ENCODE measurements around the gene DELE1. TPM values are rescaled to one million over a fixed set of nuclear protein-coding genes. Genes with fewer than 3 reads are reported as not detected.

The DELE1 gene
- total and polyA plus RNA-seq, 4 donors = 46.3 to 141 (median 69.2) TPM

DNA sequence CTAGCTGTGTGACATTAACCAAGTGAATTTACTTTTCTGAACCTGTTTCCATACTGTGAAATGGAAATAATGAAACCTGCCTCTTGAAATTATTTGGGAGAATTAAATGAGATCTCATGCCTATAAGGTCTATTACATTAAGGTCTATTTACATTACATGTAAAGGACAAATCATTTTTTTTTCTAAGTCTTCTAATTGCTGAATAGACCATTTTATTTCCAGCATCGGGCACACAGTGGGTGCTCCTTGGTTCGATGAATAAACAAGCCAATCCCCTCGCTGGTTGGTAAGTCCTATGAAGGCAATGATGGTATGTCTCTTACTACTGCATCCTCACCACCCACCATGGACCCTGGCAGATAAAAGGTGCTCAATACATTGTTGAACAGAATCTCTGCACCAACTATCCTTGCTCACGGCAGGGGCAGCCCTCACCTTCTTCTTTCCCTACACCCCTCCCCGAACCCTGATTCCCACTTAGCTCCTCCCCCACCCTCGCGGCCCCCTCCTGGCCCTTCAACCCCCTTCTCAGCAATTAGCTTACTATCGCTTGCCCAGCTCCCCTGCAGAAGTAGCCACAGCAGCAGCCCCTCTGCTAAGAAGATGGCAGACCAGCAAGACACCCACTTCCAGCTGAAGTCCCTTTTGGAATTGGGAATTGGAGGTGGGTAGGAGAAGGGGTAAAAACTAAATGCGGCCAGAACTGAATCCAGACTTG is 48.5 kb upstream of the DELE1 start:
- Histone ChIP-seq H3K9ac (ENCODE audit: insufficient read depth in 1 of 2, low read length in 2 of 2) (no peak overlapping the region), H3K4me3 (peak overlapping the region; percentile 86), H3K27me3 (ENCODE audit: control insufficient read depth in 3 of 3, insufficient read depth in 3 of 3, low read length in 2 of 3) (peaks cover 0 to 54% (median 40%) of the 10 kb centered on the region in 3 donors), H3K9me3 (ENCODE audit: control insufficient read depth in 4 of 4, insufficient read depth in 3 of 4, low read length in 3 of 4) (no peaks in the 10 kb centered on the region), H3K36me3 (ENCODE audit: control insufficient read depth in 4 of 4, insufficient read depth in 4 of 4, low read length in 4 of 4) (no peaks in the 10 kb centered on the region), H3K4me1 (ENCODE audit: control insufficient read depth in 5 of 5, insufficient read depth in 5 of 5, low read length in 5 of 5) (peaks cover 0 to 23% (median 13%) of the 10 kb centered on the region in 5 donors), H3K27ac (ENCODE audit: low read depth in 1 of 2, low read length in 1 of 2) (peak overlapping the region; percentile 74 to 82)
- no peak for ATAC-seq (ENCODE audit: insufficient read depth, low FRiP score)
- 19 to 20% methylated on average over 9 of the region's 9 CpGs for WGBS, 2 donors
- DNase-seq = no peak
- TF ChIP-seq, protein P1, sequence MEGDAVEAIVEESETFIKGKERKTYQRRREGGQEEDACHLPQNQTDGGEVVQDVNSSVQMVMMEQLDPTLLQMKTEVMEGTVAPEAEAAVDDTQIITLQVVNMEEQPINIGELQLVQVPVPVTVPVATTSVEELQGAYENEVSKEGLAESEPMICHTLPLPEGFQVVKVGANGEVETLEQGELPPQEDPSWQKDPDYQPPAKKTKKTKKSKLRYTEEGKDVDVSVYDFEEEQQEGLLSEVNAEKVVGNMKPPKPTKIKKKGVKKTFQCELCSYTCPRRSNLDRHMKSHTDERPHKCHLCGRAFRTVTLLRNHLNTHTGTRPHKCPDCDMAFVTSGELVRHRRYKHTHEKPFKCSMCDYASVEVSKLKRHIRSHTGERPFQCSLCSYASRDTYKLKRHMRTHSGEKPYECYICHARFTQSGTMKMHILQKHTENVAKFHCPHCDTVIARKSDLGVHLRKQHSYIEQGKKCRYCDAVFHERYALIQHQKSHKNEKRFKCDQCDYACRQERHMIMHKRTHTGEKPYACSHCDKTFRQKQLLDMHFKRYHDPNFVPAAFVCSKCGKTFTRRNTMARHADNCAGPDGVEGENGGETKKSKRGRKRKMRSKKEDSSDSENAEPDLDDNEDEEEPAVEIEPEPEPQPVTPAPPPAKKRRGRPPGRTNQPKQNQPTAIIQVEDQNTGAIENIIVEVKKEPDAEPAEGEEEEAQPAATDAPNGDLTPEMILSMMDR (IDR thresholded peaks at IDR 0.05; ENCODE audit: control extremely low read depth, extremely low read depth) = no peak

DNA sequence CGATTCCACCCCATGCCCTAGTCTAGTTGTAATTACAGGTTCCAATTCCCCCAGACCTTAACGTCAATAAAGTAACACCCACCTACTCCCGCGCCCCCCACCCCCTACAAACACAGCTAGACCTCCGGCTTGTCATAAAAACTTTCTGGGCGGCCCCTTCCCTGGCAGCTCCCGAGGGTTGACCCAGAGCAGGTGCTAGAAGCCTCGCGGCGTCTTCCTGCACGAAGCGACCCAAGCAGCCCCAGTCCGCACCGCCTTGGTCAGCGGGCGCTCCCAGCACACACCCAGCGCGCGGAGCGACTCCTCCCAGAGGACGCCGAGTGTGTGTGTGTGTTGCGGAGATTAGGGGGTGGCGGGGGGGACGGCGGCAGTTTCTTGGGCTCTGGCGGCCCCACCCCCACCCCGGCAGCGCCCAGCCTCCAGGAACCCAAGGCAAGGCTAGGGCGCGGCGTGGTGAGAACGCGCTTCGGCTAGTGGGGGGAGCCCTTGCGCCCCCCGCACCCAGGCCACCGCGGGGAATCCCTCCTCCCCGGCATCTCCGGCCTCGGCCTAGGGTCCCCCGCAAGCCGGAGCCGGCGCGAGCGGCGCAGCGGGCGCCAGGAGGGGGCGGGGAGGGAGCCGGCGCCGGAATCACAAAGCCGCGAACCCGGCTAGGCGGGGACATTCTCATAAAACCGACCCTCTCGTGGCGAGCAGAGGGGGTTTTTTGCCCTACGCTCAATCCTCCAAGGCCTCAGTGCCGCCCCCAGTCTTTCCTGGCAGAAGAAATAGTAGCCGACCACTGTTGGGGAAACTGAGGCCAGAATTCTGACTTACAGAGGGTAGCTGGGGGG is 47.7 kb upstream of the DELE1 start:
- DNase-seq (peak; percentile 39 to 56 (median 53)), ATAC-seq (ENCODE audit: insufficient read depth, low FRiP score) (peak; percentile 10)
- Histone ChIP-seq H3K36me3 (ENCODE audit: control insufficient read depth in 4 of 4, insufficient read depth in 4 of 4, low read length in 4 of 4) (no peaks in the 10 kb centered on the region), H3K27me3 (ENCODE audit: control insufficient read depth in 3 of 3, insufficient read depth in 3 of 3, low read length in 2 of 3) (peaks cover 0 to 59% (median 44%) of the 10 kb centered on the region in 3 donors), H3K9ac (ENCODE audit: insufficient read depth in 1 of 2, low read length in 2 of 2) (no peak overlapping the region), H3K9me3 (ENCODE audit: control insufficient read depth in 4 of 4, insufficient read depth in 3 of 4, low read length in 3 of 4) (no peaks in the 10 kb centered on the region), H3K27ac (ENCODE audit: low read depth in 1 of 2, low read length in 1 of 2) (peak overlapping the region; percentile 74 to 82), H3K4me3 (peak overlapping the region; percentile 86), H3K4me1 (ENCODE audit: control insufficient read depth in 5 of 5, insufficient read depth in 5 of 5, low read length in 5 of 5) (peaks cover 0 to 23% (median 11%) of the 10 kb centered on the region in 5 donors)
- 1 to 2% methylated on average over 42 to 65 of the region's 65 CpGs for WGBS, 2 donors
- TF ChIP-seq, protein P1 (IDR thresholded peaks at IDR 0.05; ENCODE audit: control extremely low read depth, extremely low read depth) = no peak

DNA sequence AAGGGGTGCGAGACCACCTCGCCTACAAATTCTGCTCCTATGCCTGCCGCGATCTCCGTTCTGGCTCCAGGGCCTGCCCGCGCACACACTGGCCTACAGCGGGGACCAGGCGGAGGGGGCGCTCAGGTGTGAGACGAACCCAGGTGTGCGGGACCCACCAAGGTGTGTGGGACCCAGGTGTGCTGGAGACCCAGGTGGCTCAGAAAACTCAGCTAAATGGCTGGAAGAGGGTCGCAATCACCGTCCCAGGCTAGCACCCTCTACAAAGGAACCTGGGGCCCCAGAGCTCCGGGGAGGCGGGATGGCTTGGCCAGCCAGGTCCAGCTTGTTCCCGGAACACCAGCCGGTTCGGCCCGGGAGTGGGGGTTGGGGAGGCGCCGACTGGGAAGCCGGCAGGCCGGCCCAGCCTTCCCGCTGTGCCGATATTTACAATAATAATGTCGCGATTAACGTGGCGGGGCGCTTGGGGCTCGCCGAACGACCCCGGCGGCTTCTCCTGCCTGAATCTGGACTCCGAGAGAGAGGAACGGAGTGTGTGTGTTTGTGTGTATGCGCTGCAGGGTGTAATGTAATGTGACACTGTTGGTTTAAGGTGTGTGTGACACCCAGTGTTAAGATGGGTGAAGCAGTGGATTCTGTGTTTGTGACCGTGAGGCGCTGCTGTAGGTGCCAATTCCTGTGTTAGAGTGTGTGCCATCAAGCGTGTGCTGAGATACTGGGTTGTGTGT is 46.9 kb upstream of the DELE1 start:
- ATAC-seq (ENCODE audit: insufficient read depth, low FRiP score) = no peak
- Histone ChIP-seq H3K9me3 (ENCODE audit: control insufficient read depth in 4 of 4, insufficient read depth in 3 of 4, low read length in 3 of 4) (no peaks in the 10 kb centered on the region), H3K27me3 (ENCODE audit: control insufficient read depth in 3 of 3, insufficient read depth in 3 of 3, low read length in 2 of 3) (peaks cover 0 to 59% (median 43%) of the 10 kb centered on the region in 3 donors), H3K4me1 (ENCODE audit: control insufficient read depth in 5 of 5, insufficient read depth in 5 of 5, low read length in 5 of 5) (peaks cover 0 to 23% (median 6%) of the 10 kb centered on the region in 5 donors), H3K36me3 (ENCODE audit: control insufficient read depth in 4 of 4, insufficient read depth in 4 of 4, low read length in 4 of 4) (no peaks in the 10 kb centered on the region), H3K9ac (ENCODE audit: insufficient read depth in 1 of 2, low read length in 2 of 2) (no peak overlapping the region), H3K27ac (ENCODE audit: low read depth in 1 of 2, low read length in 1 of 2) (peak overlapping the region; percentile 74 to 82), H3K4me3 (peak overlapping the region; percentile 86)
- TF ChIP-seq, protein P1 (IDR thresholded peaks at IDR 0.05; ENCODE audit: control extremely low read depth, extremely low read depth) = no peak
- 2 to 4% methylated on average over 42 of the region's 42 CpGs for WGBS, 2 donors
- peak in 1 of 3 donors; percentile 47 for DNase-seq
